CD4-positive, alpha-beta memory T cell (primary cell): Measurements from ENCODE around the gene CEP70. TPM values are rescaled to one million over a fixed set of nuclear protein-coding genes. Genes with fewer than 3 reads are reported as not detected.

ENCODE experiments used
- CTCF ChIA-PET: fragments of 350-600 bp; sonication (Branson Sonifier 250); formaldehyde crosslinking; loops from one replicate; lab custom pipeline; 2021; ENCODE audit warnings: inconsistent platforms; ENCODE audit not compliant: partially characterized antibody; lab: Charles Lee
- POLR2A ChIA-PET: fragments of 350-600 bp; sonication (Branson Sonifier 250); formaldehyde crosslinking; loops from one replicate; lab custom pipeline; 2021; ENCODE audit not compliant: partially characterized antibody; lab: Charles Lee
- DNase-seq, 5 donors: peaks; one replicate each; pipeline versions ENCODE4 v3.0.0 to v3.0.0-alpha.2; 2020 to 2022; ENCODE audit warnings: mixed read lengths in 1 of 5
- H3K27ac ChIP-seq: one replicate; pipeline ENCODE4 v1.7.0; 2013; ENCODE audit warnings: low read depth, low read length
- H3K27me3 ChIP-seq: 2 replicates; pipeline ENCODE4 v1.7.0; 2013; ENCODE audit warnings: mild to moderate bottlenecking, low read length, moderate library complexity; ENCODE audit not compliant: insufficient read depth
- H3K36me3 ChIP-seq: 2 replicates; pipeline ENCODE4 v1.7.0; 2013; ENCODE audit warnings: mild to moderate bottlenecking, low read length, moderate library complexity; ENCODE audit not compliant: insufficient read depth
- H3K4me1 ChIP-seq: 2 replicates; pipeline ENCODE4 v1.7.0; 2013; ENCODE audit warnings: mild to moderate bottlenecking, low read length, moderate library complexity; ENCODE audit not compliant: insufficient read depth
- H3K4me3 ChIP-seq, 2 donors: one replicate each; pipeline ENCODE4 v1.7.0; 2013; ENCODE audit warnings: low read length in 2 of 2, mild to moderate bottlenecking in 1 of 2
- H3K9me3 ChIP-seq, 2 donors: one replicate each; pipeline ENCODE4 v1.7.0; 2013; ENCODE audit warnings: low read length in 2 of 2, control low read depth in 1 of 2; ENCODE audit not compliant: control insufficient read depth in 1 of 2
- H3K27ac Mint-ChIP-seq, 7 donors: one replicate each; pipeline ENCODE4 v1.8.0; 2020 to 2021; ENCODE audit warnings: mixed read lengths in 7 of 7, mild to moderate bottlenecking in 6 of 7, inconsistent platforms in 3 of 7, moderate library complexity in 3 of 7
- H3K27me3 Mint-ChIP-seq, 2 donors: one replicate each; pipeline ENCODE4 v1.8.0; 2020 to 2021; ENCODE audit warnings: mixed read lengths in 2 of 2
- H3K36me3 Mint-ChIP-seq, 2 donors: one replicate each; pipeline ENCODE4 v1.8.0; 2020 to 2021; ENCODE audit warnings: mixed read lengths in 2 of 2, inconsistent platforms in 1 of 2, mild to moderate bottlenecking in 1 of 2
- H3K4me1 Mint-ChIP-seq, 4 donors: one replicate each; pipeline ENCODE4 v1.8.0; 2020 to 2021; ENCODE audit warnings: mixed read lengths in 4 of 4, mild to moderate bottlenecking in 1 of 4
- H3K4me3 Mint-ChIP-seq, 8 donors: one replicate each; pipeline ENCODE4 v1.8.0; 2020 to 2021; ENCODE audit warnings: mixed read lengths in 8 of 8, mild to moderate bottlenecking in 7 of 8, moderate library complexity in 6 of 8, inconsistent platforms in 3 of 8
- H3K9me3 Mint-ChIP-seq, 8 donors: one replicate each; pipeline ENCODE4 v1.8.0; 2020 to 2021; ENCODE audit warnings: mixed read lengths in 8 of 8, mild to moderate bottlenecking in 5 of 8, inconsistent platforms in 3 of 8, moderate library complexity in 1 of 8
- intact Hi-C: fragments of 100-400 bp; cut with micrococcal nuclease; formaldehyde crosslinking; loops from one replicate; pipeline ENCODE4 v1.15.1; 2023
- polyA plus RNA-seq, 2 donors: library from polyadenylated mRNA; unstranded; fragments of 300-500 nt; fragmentation: Illumina TruSeq; gene quantifications; one replicate each; pipeline ENCODE4 v1.2.3, GENCODE V29; 2021
- total RNA-seq, 2 experiments: library from RNA; stranded (reverse); gene quantifications; one replicate each; pipeline ENCODE4 v1.2.3, GENCODE V29; 2021

The CEP70 gene
- total and polyA plus RNA-seq, 4 experiments from 2014 or later: 6.7 to 28.0 (median 17.2) TPM

DNA sequence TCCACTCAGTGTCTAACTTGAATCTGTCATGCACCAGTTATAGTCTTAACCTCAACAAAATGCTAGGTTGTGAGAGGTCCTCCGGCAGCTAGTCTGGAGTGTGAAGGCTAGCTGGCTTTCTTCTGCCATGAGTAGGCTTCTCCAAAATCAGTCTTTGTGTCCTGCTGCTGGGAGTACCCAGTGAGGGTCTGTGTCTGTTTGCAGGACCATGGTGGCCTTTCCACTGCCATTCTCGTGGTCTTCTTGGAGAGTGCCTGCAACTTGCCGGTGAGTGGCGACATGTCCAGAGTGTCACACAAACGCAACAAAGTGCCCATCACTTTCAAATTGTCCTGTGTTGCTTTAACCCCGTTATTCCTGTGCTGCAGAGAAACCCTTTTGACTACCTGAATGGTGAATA is 125.6 kb downstream of the CEP70 start:
- Mint-ChIP-seq H3K9me3 (peaks cover 0 to 2% (median 0%) of the 10 kb centered on the region in 8 donors), H3K4me3 (no peak overlapping the region), H3K27me3 (peaks cover 3 to 13% of the 10 kb centered on the region in 2 donors), H3K27ac (no peak overlapping the region), H3K4me1 (no peaks in the 10 kb centered on the region), H3K36me3 (no peaks in the 10 kb centered on the region)
- H3K27me3 ChIP-seq: no peaks in the 10 kb centered on the region
- H3K4me3 ChIP-seq: no peak overlapping the region
- intact Hi-C loops: no loop called here
- no peak for DNase-seq
- no peak overlapping the region for H3K27ac ChIP-seq
- H3K36me3 ChIP-seq: no peaks in the 10 kb centered on the region
- ChIA-PET CTCF (no interaction called here), POLR2A (no interaction called here)
- H3K4me1 ChIP-seq: no peaks in the 10 kb centered on the region
- no peaks in the 10 kb centered on the region for H3K9me3 ChIP-seq

DNA sequence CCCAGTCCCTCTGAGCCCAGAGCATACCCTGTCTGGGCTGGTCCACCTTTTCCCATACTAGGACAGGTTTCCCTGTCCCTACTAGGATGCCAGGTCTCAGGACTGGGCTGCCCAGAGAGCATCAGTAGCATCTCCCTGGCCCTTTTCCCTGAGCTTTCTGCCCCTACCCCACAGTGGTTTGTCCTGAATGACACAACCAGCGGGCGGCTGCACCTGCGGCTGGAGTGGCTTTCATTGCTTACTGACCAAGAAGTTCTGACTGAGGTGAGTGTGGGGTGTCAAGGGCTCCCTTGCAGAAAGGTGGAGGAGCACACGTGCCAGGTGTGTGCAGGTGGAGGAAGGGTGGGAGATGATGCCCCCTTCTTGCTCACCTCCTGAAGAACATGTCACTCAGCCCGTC is 126.1 kb downstream of the CEP70 start:
- Histone ChIP-seq H3K4me1 (no peaks in the 10 kb centered on the region), H3K27ac (no peak overlapping the region), H3K4me3 (no peak overlapping the region), H3K36me3 (no peaks in the 10 kb centered on the region), H3K9me3 (no peaks in the 10 kb centered on the region), H3K27me3 (no peaks in the 10 kb centered on the region)
- intact Hi-C loops: no loop called here
- Mint-ChIP-seq H3K4me3 (no peak overlapping the region), H3K9me3 (no peaks in the 10 kb centered on the region), H3K4me1 (no peaks in the 10 kb centered on the region), H3K27me3 (peaks cover 3 to 16% of the 10 kb centered on the region in 2 donors), H3K36me3 (no peaks in the 10 kb centered on the region), H3K27ac (no peak overlapping the region)
- ChIA-PET POLR2A (no interaction called here), CTCF (no interaction called here)
- no peak for DNase-seq

GRCh38 chr3:138465925-138466324 is 128.1 kb downstream of the CEP70 start:
- Histone ChIP-seq H3K4me3 (no peak overlapping the region), H3K27ac (no peak overlapping the region), H3K27me3 (no peaks in the 10 kb centered on the region), H3K36me3 (no peaks in the 10 kb centered on the region), H3K4me1 (no peaks in the 10 kb centered on the region), H3K9me3 (no peaks in the 10 kb centered on the region)
- DNase-seq: no peak
- no peaks in the 10 kb centered on the region for H3K9me3 Mint-ChIP-seq
- CTCF ChIA-PET: interaction anchor here (0.6 to 1.4 kb wide), 2 partner anchors 9 to 13 kb away, joined by 3 read pairs; no protein-coding TSS in a partner anchor
- H3K36me3 Mint-ChIP-seq: no peaks in the 10 kb centered on the region
- intact Hi-C loops: no loop called here
- POLR2A ChIA-PET: no interaction called here
- no peak overlapping the region for H3K4me3 Mint-ChIP-seq
- H3K4me1 Mint-ChIP-seq: no peaks in the 10 kb centered on the region
- peaks cover 6 to 18% of the 10 kb centered on the region in 2 donors for H3K27me3 Mint-ChIP-seq
- no peak overlapping the region for H3K27ac Mint-ChIP-seq

- H3K9me3 ChIP-seq: no peaks in the 10 kb centered on the region
- no peaks in the 10 kb centered on the region for H3K27me3 ChIP-seq
- intact Hi-C loops: no loop called here
- no peaks in the 10 kb centered on the region for H3K9me3 Mint-ChIP-seq
- DNase-seq: no peak
- ChIA-PET CTCF (interaction anchor here (1.4 kb wide), 1 partner anchor 14 kb away, joined by 3 read pairs; no protein-coding TSS in a partner anchor), POLR2A (no interaction called here)
- no peak overlapping the region for H3K27ac Mint-ChIP-seq
- H3K27ac ChIP-seq: no peak overlapping the region
- no peaks in the 10 kb centered on the region for H3K36me3 Mint-ChIP-seq
- H3K4me3 ChIP-seq: no peak overlapping the region
- peaks cover 6 to 18% of the 10 kb centered on the region in 2 donors for H3K27me3 Mint-ChIP-seq
- H3K36me3 ChIP-seq: no peaks in the 10 kb centered on the region
- H3K4me1 ChIP-seq: no peaks in the 10 kb centered on the region
- no peak overlapping the region for H3K4me3 Mint-ChIP-seq
- no peaks in the 10 kb centered on the region for H3K4me1 Mint-ChIP-seq
Measured at GRCh38 chr3:138465451-138465850, 128.6 kb downstream of the CEP70 start.

DNA sequence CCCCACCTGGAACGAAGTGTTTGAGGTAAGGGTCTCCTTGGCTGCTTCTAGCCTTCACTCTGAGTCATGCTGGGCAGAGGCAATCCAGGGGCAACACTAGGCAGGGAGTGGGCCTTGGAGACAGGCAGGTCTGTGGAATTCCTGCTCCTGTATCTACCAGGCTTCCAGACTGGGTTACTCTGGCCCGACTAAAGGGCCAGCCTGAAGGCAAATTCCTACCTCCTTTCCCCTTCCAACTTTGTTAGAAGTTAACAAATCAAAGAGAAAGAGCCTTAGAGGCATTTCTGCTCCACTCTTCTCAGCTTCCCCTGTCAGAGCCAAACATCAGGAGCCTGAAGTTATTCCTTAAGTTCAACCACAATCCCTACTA is 129.6 kb downstream of the CEP70 start:
- Mint-ChIP-seq H3K9me3 (no peaks in the 10 kb centered on the region), H3K36me3 (no peaks in the 10 kb centered on the region), H3K4me1 (no peaks in the 10 kb centered on the region), H3K27me3 (peaks cover 6 to 18% of the 10 kb centered on the region in 2 donors), H3K27ac (no peak overlapping the region), H3K4me3 (no peak overlapping the region)
- intact Hi-C loops: no loop called here
- Histone ChIP-seq H3K9me3 (no peaks in the 10 kb centered on the region), H3K36me3 (no peaks in the 10 kb centered on the region), H3K4me3 (no peak overlapping the region), H3K4me1 (no peaks in the 10 kb centered on the region), H3K27ac (no peak overlapping the region), H3K27me3 (no peaks in the 10 kb centered on the region)
- DNase-seq: no peak
- CTCF ChIA-PET: interaction anchor here (1.1 kb wide), 1 partner anchor 47 kb away, joined by 3 read pairs; no protein-coding TSS in a partner anchor
- POLR2A ChIA-PET: no interaction called here

GRCh38 chr3:138463724-138464490 is 130.2 kb downstream of the CEP70 start:
- no peaks in the 10 kb centered on the region for H3K27me3 ChIP-seq
- no peak overlapping the region for H3K27ac ChIP-seq
- intact Hi-C loops: no loop called here
- H3K4me1 ChIP-seq: no peaks in the 10 kb centered on the region
- H3K4me3 ChIP-seq: no peak overlapping the region
- no peaks in the 10 kb centered on the region for H3K9me3 ChIP-seq
- Mint-ChIP-seq H3K27ac (no peak overlapping the region), H3K4me3 (no peak overlapping the region), H3K27me3 (peaks cover 6 to 18% of the 10 kb centered on the region in 2 donors), H3K36me3 (no peaks in the 10 kb centered on the region), H3K4me1 (no peaks in the 10 kb centered on the region), H3K9me3 (no peaks in the 10 kb centered on the region)
- CTCF ChIA-PET: interaction anchor here (0.6 to 1.1 kb wide), 2 partner anchors 46 to 118 kb away, joined by 3 to 4 read pairs; no protein-coding TSS in a partner anchor
- POLR2A ChIA-PET: no interaction called here
- DNase-seq: no peak
- H3K36me3 ChIP-seq: no peaks in the 10 kb centered on the region

DNA sequence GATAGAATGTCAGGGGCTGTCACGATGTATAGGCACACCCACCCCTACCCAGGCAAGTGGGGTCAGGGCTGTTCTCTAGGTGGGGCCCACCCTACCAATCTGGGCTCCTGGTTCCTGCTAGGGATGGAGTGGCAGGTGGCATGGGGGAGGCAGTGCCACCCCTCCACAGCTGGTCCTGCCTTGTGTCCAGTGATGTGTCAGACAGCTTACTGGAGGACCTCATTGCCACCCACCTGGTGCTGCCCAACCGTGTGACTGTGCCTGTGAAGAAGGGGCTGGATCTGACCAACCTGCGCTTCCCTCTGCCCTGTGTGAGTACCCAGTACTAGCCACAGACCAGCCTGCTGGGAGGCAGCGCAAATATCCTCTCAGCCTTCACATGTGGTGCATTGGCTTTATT is 132.2 kb downstream of the CEP70 start:
- no peaks in the 10 kb centered on the region for H3K4me1 ChIP-seq
- Mint-ChIP-seq H3K27ac (no peak overlapping the region), H3K4me1 (peaks cover 0 to 2% (median under 1%) of the 10 kb centered on the region in 4 donors), H3K36me3 (no peaks in the 10 kb centered on the region), H3K4me3 (no peak overlapping the region), H3K27me3 (peaks cover 3 to 10% of the 10 kb centered on the region in 2 donors), H3K9me3 (no peaks in the 10 kb centered on the region)
- ChIA-PET POLR2A (no interaction called here), CTCF (no interaction called here)
- DNase-seq: no peak
- H3K9me3 ChIP-seq: no peaks in the 10 kb centered on the region
- H3K27ac ChIP-seq: no peak overlapping the region
- no peaks in the 10 kb centered on the region for H3K36me3 ChIP-seq
- intact Hi-C loops: no loop called here
- no peaks in the 10 kb centered on the region for H3K27me3 ChIP-seq
- no peak overlapping the region for H3K4me3 ChIP-seq
